Stimulated activated CD8-positive, alpha-beta memory T cell treated with anti-CD3 and anti-CD28 coated beads, Interleukin-7, amount 100 ng/mL, for 1 hour (primary cell): ENCODE results near the gene SLC46A2.

Experiments used
- DNase-seq, 2 donors: peaks; one replicate each; pipeline ENCODE4 v3.0.0-alpha.2; 2020; ENCODE audit warnings: low read depth in 2 of 2

Gene SLC46A2, protein sequence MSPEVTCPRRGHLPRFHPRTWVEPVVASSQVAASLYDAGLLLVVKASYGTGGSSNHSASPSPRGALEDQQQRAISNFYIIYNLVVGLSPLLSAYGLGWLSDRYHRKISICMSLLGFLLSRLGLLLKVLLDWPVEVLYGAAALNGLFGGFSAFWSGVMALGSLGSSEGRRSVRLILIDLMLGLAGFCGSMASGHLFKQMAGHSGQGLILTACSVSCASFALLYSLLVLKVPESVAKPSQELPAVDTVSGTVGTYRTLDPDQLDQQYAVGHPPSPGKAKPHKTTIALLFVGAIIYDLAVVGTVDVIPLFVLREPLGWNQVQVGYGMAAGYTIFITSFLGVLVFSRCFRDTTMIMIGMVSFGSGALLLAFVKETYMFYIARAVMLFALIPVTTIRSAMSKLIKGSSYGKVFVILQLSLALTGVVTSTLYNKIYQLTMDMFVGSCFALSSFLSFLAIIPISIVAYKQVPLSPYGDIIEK

DNA sequence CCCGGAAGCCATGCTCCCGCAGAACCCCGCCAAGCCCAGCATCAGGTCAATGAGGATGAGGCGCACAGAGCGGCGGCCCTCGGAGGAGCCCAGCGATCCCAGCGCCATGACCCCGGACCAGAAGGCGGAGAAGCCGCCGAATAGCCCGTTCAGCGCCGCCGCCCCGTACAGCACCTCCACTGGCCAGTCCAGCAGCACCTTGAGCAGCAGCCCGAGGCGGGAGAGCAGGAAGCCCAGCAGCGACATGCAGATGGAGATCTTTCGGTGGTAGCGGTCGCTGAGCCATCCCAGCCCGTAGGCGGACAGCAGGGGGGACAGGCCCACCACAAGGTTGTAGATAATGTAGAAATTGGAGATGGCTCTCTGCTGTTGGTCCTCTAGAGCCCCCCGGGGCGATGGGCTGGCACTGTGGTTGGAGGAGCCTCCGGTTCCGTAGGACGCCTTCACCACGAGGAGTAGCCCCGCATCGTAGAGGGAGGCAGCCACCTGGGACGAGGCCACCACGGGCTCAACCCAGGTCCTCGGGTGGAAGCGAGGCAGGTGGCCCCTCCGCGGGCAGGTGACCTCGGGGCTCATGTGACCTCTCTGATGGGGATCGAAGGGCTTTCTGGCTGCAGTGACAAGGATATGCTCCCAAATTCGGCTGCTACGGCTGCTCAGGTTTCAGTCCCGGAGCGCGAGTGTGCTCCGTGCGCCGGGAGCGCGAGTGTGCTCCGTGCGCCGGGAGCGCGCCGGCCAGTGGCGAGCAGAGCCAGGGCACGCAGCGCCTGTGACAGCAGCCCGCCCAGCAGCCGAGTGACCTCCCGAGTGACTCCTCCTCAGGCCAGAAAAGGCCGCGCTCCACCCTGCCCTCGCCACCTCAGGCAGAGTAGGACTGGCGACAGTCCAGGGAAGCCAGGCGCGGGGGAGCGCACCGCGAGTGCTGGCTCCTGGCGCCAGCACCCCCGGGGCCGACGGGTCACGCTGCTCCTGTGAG lies at the start of gene SLC46A2:
SLC46A2 (minus strand) TSS at position 771 of the 976 bp plus-strand sequence; CDS start at position 576, 195 bp downstream.
- no peak for DNase-seq

DNA sequence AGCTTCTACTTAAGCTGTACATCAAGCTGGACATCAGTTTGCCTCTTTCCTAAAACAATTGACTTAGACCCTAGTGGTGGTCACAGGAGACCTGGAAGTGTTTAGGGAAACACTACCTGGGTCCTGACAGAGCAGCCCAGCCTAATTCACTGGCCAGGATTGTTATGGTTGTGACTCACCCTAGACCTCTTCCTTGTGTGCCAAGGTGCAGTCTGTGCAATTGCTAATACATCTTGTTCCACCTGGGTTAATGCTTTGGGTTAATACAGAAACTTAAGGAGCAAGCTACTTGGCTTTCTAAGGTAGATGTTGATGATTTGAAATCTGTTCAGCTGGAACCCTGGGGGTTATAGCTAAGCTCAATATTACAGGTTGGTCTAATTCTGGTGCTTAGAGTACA lies 48.7 kb upstream of the SLC46A2 start:
- no peak for DNase-seq

DNA sequence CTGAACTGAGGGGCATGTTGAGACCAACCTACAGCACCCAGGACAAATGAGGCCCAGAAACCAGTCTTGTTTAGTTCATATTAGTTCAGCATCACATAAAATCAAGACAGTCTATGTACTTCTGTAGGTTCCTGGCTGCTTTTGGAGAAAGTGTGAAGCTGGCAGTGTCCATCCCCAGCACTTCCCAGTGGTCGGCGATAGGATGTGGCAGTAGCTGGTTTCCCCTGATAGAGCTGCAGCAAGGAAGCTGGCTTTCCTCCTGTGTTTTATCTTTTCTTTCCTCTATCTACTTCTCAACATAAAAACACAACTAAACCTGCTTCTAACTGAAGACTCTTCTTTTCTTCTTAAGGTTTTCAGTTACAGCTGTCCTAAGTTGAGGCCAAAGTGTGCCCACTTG lies 43.0 kb upstream of the SLC46A2 start:
- no peak for DNase-seq

DNA sequence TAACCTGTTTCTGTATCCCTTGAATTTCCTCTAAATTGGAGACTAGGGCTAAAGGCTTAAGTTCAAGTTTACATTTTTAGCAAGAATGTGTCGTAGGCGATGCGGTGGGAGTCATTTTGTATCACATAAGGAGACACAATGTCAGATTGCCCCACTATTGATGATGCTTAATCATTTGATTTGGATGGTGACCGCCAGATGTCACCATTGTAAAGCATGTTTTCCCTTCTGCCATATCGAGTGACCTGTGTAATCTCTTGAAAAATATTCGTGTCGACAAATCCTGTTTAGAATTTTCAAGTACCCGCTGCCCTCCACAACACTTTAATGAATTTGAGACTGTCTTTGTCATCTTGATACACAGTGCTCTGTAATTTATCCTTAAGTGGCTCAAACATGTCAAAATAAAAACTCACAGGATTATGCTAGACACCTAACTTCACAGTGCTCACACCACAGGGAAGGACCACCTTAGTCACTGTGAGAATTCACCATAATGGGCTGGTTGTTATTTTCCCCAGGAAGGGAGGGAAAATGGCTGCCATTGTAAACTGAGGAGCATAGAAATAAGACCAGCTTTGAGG lies 34.5 kb upstream of the SLC46A2 start:
- no peak for DNase-seq

DNA sequence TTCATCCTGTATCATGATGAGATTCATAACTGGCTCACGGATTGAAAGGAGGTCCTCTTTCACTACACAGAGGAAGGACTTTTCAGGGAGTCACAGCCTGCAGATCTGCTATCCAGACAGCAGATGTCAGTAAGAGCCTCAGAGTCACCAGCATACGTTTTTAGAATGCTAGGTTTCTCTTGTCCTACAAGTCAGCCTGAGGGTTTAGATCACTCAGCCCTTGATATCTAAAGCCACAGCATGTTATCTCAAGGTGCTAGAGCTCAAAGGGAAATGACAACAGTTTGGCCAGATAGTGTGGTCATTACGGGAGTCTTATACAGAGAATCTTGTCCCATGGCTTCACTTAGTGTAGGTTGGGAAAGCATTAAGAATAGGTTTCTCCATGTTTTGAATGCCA lies 30.9 kb upstream of the SLC46A2 start:
- no peak for DNase-seq

DNA sequence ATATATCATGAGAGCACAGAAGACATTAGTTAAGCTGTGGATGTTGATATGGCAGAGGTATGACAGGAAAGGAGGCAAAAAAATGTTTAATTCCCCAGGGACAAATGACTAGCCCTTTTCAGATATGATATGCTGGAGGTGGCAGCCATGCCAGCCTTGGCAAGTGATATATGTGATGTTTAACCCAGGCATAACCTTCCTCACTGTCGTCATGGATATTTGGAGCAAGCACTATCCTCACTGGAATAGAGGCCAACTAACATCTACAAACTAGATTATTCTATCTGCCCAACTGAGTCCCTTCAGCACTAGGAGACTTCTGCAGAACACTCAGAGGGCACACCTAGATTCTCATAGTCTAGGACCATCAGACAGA lies 27.3 kb upstream of the SLC46A2 start:
- no peak for DNase-seq

DNA sequence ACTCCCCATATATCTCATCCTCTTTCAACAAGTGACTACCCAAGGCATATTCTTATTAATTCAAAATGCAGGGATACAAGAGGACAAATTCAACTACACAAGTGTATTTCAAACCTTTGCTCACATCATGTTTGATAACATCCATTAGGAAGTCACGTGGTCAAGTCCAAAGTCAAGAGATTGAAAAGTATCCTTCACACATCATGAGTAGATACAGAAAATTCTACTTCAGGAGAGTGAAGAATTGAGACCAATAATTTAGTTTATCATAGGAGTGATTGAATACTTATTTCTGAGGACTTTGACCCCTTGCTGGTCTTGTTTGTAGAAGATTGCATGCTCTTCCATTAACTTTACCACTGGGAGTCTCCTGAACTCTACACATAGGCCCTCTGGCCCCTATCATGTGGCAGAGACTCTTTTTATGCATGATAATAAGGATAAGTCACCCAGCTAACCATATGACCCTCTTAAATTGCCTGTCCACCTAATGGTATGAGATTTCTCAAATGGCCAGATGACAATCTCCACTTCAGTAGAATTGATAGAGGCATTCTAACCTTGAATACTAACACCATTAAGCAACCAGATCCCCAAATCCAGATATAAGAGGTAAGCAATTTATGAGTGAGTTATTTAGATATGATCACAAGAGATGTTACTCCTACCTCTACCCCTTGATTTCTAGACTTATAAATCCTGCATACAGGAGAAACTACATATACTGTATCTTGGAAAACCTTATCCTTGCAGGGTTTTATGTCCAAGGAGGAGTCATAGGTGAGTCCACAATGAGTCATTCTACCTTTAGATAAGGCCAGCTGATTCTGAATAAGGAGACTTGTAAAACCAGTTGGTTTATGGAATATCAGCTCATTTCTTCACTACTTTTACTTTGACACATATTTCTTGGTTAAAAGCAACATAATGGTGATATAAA lies 26.6 kb upstream of the SLC46A2 start:
- DNase-seq: no peak

DNA sequence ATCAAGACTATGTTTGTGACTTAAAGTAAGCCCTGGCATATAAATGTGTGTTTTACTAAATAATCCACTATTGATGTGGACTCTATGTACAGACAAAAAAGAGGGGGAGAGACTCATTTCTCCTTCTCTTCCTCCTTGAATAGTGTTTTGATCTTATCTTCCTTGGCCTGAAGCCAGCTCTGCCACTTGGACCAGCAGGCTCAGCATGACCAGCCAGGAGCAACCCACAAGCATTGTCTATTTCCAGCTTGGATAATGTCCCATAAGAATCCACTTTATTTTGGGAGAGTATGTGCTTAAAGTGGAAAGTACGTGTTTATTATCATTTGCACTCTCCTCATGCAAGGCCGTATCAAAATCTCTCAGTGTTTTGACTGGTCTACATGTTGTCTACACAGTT lies 23.8 kb upstream of the SLC46A2 start:
- no peak for DNase-seq

DNA sequence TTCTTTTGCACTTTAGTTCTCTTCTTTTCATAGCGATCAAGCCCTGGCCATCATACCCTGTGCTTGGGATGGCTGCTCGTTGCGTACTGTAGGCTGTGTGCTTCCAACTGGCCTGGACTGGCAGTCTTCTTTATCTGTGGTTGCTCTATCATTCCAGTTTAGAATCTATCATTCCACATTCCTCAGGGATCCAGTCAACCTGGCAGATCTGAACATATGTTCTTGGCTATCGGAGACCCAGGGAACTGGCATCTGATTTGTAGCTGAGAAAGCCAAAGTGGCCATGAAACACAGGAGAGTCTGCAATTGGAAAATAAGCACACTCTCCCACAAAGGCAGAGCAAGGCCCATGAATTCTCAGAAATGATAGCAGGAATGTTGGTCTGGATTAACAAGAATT lies 22.6 kb upstream of the SLC46A2 start:
- no peak for DNase-seq

DNA sequence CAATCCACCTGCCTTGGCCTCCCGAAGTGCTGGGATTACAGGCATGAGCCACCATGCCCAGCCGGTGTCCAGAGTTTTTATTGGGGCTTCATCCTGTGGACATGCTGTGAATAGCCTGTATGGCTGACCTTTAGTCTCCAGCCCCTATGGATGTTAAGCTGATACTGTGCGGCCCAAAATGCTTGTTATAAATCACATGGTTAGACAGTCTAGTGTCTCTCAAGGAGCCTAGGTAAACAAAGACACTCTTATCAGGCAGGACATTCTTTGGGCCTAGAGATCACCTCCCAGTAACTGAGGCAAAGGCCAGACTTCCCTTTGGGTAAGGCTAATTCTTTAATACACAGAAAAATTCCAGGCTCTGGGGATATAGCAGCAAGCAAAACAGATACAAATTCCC lies 22.0 kb upstream of the SLC46A2 start:
- no peak for DNase-seq

DNA sequence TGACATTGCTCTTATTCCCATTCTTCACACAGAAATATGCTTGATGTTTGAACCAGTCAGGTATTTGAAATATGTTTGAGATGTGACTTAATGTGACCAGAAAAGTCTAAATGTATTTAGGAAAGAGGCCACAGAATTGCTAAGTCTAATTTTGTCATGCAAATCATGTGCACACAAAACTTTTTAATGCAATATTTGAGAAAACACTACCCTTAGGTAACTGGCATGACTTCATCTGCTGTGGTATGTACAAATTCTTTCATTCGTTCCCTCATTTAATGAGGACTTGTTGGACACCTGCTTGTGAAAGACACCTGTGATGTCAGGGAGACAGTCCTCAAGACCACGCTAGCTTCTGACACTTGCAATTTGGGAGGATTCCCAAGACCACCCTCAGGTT lies 21.1 kb upstream of the SLC46A2 start:
- DNase-seq: no peak

DNA sequence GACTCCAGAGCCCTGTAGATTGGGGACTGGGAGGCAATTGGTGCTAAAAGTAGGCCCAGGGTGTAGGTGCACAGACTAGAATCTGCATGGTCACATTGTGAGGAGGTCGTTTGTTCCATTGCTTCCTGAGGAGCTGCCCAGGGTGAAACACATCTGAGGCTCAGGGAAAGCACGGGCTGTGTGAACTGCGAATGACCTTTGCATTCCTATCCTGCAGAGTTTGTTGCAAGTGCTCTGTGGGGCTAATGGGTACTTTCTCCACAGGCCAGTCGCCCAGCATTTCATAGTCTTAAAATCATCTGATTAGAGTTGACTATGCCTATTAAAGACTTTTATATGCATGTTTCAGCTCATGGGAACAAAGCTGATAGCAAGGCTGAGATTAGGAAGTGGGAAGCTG lies 14.4 kb upstream of the SLC46A2 start:
- no peak for DNase-seq

DNA sequence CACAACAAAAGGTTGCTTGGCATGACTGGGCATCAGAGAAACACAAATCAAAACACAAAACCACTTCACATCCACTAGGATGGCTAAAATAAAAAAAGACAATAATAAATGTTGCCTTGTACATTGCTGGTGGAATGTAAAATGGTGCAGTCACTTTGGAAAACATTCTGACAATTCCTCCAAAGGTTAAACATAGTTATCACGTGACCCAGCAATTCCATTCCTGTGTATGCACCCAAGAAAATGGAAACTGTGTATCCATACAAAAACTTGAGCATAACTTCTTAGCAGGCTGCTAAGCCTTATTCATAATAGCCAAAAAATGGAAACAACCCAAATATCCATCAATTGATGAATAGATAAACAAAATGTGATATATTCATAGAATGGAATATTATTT lies 10.2 kb upstream of the SLC46A2 start:
- no peak for DNase-seq

DNA sequence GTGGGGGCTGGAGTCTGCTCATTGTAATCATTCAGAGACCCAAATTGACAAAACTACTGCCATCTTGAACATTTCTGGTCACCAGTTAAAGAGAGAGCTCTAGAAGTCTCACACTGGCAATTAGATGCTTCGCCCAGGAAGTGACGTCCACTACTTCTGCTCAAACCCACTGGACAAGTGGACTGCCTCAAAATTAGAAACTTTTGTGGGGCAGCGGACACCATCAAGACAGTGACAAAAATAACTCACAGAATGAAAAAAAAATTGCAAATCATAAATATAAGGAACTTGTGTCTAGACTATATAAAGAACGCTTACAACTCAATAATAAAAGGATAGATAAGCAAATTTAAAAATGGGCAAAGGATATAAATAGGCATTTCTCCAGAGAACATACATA lies 9.8 kb upstream of the SLC46A2 start:
- DNase-seq: no peak

DNA sequence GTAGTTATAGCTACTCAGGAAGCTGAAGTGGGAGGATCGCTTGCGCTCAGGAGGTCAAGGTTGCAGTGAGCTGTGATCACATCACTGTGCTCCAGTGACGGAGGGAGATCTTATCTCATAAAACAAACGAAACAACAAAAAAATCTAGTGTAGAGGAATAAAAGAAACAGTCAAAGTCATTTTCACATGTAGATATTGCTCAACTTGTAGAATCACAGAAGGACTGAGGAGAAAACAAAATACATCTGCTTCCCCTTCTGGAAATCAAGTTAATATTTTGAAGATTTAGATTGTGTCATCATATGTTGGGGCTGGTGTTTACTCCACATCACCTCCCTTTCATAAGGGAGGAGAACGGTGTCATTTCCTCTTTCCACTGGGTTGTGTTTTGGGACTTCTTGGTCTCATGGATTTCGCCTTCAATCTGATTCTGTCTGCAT lies 8.2 kb upstream of the SLC46A2 start:
- no peak for DNase-seq

DNA sequence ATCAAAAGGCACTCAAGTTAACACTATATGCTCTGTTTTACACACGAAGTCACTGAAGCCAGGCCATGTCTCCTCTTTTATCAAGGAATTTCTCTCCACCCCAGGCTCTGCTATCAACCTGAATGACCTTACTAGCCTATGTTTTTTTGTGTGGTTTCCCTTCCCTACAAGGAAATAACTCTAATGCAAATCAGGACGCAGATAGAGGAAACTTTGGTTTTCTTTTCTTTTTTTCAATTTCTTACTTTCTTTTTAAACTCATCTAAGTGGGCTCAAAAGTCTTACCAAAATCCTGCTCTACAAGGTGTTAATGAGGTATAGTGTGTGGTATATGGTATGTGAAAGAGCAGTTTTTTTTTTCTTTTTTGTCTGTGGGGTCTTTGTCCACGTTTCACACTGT lies 5.5 kb upstream of the SLC46A2 start:
- DNase-seq: no peak

DNA sequence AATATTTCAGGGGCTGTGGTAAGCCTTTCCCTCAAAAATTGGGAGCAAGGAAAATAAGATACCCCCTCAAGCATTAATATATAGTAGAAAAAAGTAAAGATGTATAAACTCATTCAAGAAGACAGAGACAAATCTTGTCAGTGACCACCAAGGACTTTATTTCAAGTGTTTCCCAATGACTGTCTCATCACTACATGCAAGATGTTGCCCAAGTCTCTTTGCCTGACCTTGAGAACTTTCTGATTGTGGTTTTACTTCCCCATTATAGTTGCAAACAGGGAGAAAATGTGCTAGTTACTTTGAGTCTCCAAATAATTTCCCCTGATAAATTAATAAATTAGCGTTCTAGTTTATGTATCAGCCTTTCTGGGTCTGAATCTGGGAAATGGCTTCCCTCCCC lies 4.0 kb upstream of the SLC46A2 start:
- no peak for DNase-seq

DNA sequence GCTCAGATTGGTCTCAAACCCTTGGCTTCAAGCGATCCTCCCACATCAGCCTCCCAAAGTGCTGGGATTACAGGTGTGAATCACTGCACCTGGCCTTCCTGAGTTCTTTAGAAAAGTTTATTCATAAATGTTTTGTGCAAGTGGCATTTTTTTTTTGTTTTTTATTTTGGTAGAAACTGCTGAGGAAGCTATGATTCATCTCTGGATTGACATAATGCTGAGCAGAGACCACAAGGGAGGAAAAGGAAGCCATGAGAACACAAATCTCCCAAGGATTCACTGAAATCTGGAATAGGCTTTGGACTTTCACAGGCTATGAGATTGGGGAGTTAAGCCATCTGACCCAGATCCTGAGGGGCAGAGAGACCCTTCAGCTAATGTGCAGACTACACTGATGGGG lies 3.4 kb upstream of the SLC46A2 start:
- no peak for DNase-seq

DNA sequence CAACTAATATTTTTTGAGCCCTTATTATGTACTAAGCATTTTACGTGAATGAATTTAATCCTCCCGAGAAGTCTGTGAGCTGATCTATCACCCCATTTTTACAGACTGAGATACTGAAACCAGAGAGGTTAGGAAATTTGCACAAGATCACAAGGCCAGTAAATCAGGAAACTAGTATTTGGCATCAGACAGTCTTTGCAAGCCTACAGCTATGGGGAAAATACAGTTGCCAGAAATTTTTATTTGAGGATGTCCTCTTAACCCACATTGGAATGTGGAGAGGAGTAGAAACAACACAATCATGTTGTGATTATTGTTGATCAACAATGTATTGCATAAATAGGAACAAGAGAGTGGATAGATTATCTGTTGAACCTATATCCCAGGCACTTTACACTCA lies 2.3 kb upstream of the SLC46A2 start:
- DNase-seq: no peak

DNA sequence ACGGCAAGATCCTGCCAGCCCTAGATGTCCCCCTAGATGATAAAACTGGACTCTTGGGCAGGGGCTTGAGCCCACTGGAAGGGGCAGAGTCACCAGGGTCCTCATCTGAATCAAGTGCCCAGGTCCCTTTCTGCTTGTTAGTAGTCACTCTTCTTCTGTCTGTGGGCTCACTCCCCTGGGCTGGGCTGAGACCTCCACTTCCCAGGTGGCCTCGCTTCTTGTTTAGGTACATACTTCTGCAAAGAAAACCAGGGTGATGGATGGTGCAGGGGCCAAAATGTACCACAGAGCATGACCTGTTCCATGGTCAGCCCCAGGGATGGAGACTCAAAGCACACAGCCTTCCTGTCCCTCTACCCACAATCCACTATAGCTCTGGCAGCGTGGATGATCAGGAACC lies 845 bp upstream of the SLC46A2 start:
- no peak for DNase-seq

DNA sequence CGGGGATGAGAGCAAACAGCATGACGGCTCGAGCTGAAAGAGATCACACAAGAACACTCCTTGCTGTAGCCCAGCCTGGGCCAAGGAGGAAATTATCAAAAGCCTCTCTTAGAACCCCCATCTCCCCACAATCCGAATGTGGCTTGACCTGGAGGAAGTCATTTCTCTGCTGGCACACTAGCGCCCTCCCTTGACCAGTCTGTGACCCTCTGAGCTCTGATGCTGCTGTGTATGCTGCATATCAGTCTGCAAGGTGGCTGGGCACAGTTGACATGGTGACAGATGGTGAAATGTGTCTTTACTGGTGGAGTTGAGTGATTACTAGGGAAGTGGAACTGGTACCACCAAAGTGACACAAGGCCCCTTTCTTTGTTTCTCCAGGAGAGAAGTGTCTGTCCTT lies 3.3 kb downstream of the SLC46A2 start:
- DNase-seq: no peak
